ENCODE results near the gene KRTAP10-2. TPM values are rescaled to one million over a fixed set of nuclear protein-coding genes. Genes with fewer than 3 reads are reported as not detected.
"Not testable (repeated sequence)": the region's sequence is repeated elsewhere in the genome, so short reads cannot be mapped to it uniquely, and the experiment has no call there.

The KRTAP10-2 gene
- total RNA-seq, 4 donors from 2014 or later = not detected

- Histone ChIP-seq H3K36me3 (no peaks in the 10 kb centered on the region), H3K27me3 (no peaks in the 10 kb centered on the region), H3K27ac (no peak overlapping the region), H3K9me3 (no peaks in the 10 kb centered on the region), H3K4me3 (no peak overlapping the region), H3K4me1 (no peaks in the 10 kb centered on the region)
- TF ChIP-seq CTCF (IDR thresholded peaks at IDR 0.05) = no peak
- TF ChIP-seq POLR2A (IDR thresholded peaks at IDR 0.05) = no peak
- peak in 1 of 3 donors; percentile 11 for DNase-seq
These were observed 31.9 kb upstream of the KRTAP10-2 start for GRCh38 chr21:44583089-44583799.

GRCh38 chr21:44582055-44582454 lies 30.8 kb upstream of the KRTAP10-2 start:
- DNase-seq = peak in 1 of 3 donors; percentile 15
- H3K9me3 ChIP-seq = no peaks in the 10 kb centered on the region
- H3K4me3 ChIP-seq = no peak overlapping the region
- TF ChIP-seq POLR2A (IDR thresholded peaks at IDR 0.05) (no peak), CTCF (IDR thresholded peaks at IDR 0.05) (no peak)
- H3K27ac ChIP-seq = no peak overlapping the region
- no peaks in the 10 kb centered on the region for H3K36me3 ChIP-seq
- H3K4me1 ChIP-seq = no peaks in the 10 kb centered on the region
- no peaks in the 10 kb centered on the region for H3K27me3 ChIP-seq

GRCh38 chr21:44581158-44581557 lies 29.9 kb upstream of the KRTAP10-2 start:
- no peak for DNase-seq
- Histone ChIP-seq H3K9me3 (no peaks in the 10 kb centered on the region), H3K36me3 (no peaks in the 10 kb centered on the region), H3K4me3 (no peak overlapping the region), H3K27me3 (no peaks in the 10 kb centered on the region), H3K27ac (no peak overlapping the region), H3K4me1 (no peaks in the 10 kb centered on the region)
- TF ChIP-seq POLR2A (IDR thresholded peaks at IDR 0.05) = no peak
- no peak for TF ChIP-seq CTCF (IDR thresholded peaks at IDR 0.05)

- H3K36me3 ChIP-seq, H3K4me1 ChIP-seq, H3K27me3 ChIP-seq, H3K4me3 ChIP-seq, H3K27ac ChIP-seq, H3K9me3 ChIP-seq: not testable (repeated sequence)
- DNase-seq = peak in 1 of 3 donors; percentile 27
These were observed 29.0 kb upstream of the KRTAP10-2 start, which contains the start of gene KRTAP10-5 for GRCh38 chr21:44580231-44580821. KRTAP10-5 (minus strand) TSS chr21:44580604; CDS start chr21:44580578, 26 bp downstream.

GRCh38 chr21:44579833-44580144 lies 28.5 kb upstream of the KRTAP10-2 start:
- TF ChIP-seq CTCF (IDR thresholded peaks at IDR 0.05) (no peak), POLR2A (IDR thresholded peaks at IDR 0.05) (no peak)
- Histone ChIP-seq H3K4me1 (no peaks in the 10 kb centered on the region), H3K36me3 (no peaks in the 10 kb centered on the region), H3K27ac (no peak overlapping the region), H3K9me3 (no peaks in the 10 kb centered on the region), H3K4me3 (no peak overlapping the region), H3K27me3 (no peaks in the 10 kb centered on the region)
- DNase-seq = no peak

GRCh38 chr21:44579056-44579832 lies 27.9 kb upstream of the KRTAP10-2 start:
- Histone ChIP-seq H3K4me3 (no peak overlapping the region), H3K27ac (no peak overlapping the region), H3K36me3 (no peaks in the 10 kb centered on the region), H3K9me3 (no peaks in the 10 kb centered on the region), H3K27me3 (no peaks in the 10 kb centered on the region), H3K4me1 (no peaks in the 10 kb centered on the region)
- peak in 1 of 3 donors; percentile 36 for DNase-seq
- TF ChIP-seq CTCF (IDR thresholded peaks at IDR 0.05) (no peak), POLR2A (IDR thresholded peaks at IDR 0.05) (no peak)

Data from Peyer's patch (tissue), 4 donors.